Stimulated activated CD8-positive, alpha-beta memory T cell treated with anti-CD3 and anti-CD28 coated beads, Interleukin-15, amount 100 ng/mL, for 24 hours (primary cell): ENCODE measurements around the gene PIEZO1.

Experiments
- DNase-seq: peaks from one replicate; pipeline ENCODE4 v3.0.0-alpha.2; 2020; ENCODE audit warnings: low read depth

Gene PIEZO1

GRCh38 chr16:88737298-88738150 lies 47.5 kb downstream of the PIEZO1 start:
- peak; percentile 65 for DNase-seq

GRCh38 chr16:88736496-88736895 lies 48.5 kb downstream of the PIEZO1 start:
- no peak for DNase-seq

GRCh38 chr16:88736088-88736487 lies 48.9 kb downstream of the PIEZO1 start:
- DNase-seq, result no peak

GRCh38 chr16:88735616-88736015 lies 49.4 kb downstream of the PIEZO1 start:
- no peak for DNase-seq

GRCh38 chr16:88735121-88735520 lies 49.9 kb downstream of the PIEZO1 start:
- no peak for DNase-seq

GRCh38 chr16:88734361-88734728 lies 50.7 kb downstream of the PIEZO1 start:
- DNase-seq, result no peak

- DNase-seq, result no peak
Observed at GRCh38 chr16:88733630-88734360, 51.2 kb downstream of the PIEZO1 start.

- no peak for DNase-seq
Observed at GRCh38 chr16:88732961-88733294, 52.1 kb downstream of the PIEZO1 start.

GRCh38 chr16:88732172-88732960 lies 52.7 kb downstream of the PIEZO1 start:
- DNase-seq, result no peak

- no peak for DNase-seq
Observed at GRCh38 chr16:88731699-88732098, 53.3 kb downstream of the PIEZO1 start.

- no peak for DNase-seq
Observed at GRCh38 chr16:88730632-88731607, 54.1 kb downstream of the PIEZO1 start.

GRCh38 chr16:88727871-88728270 lies 57.1 kb downstream of the PIEZO1 start:
- DNase-seq, result no peak

- no peak for DNase-seq
Observed at GRCh38 chr16:88726981-88727380, 58.0 kb downstream of the PIEZO1 start.

- DNase-seq, result no peak
Observed at GRCh38 chr16:88726408-88726749, 58.6 kb downstream of the PIEZO1 start.

- DNase-seq, result no peak
Observed at GRCh38 chr16:88725609-88726407, 59.2 kb downstream of the PIEZO1 start.

GRCh38 chr16:88724855-88725555 lies 60.0 kb downstream of the PIEZO1 start:
- no peak for DNase-seq

GRCh38 chr16:88723911-88724310 lies 61.1 kb downstream of the PIEZO1 start:
- no peak for DNase-seq

- no peak for DNase-seq
Observed at GRCh38 chr16:88723507-88723887, 61.5 kb downstream of the PIEZO1 start.

- DNase-seq, result no peak
Observed at GRCh38 chr16:88722784-88723506, 62.1 kb downstream of the PIEZO1 start.
